Upper lobe of left lung (tissue), 6 donors: ENCODE results near the gene STOML1. TPM values are rescaled to one million over a fixed set of nuclear protein-coding genes. Genes with fewer than 3 reads are reported as not detected.
A peak's percentile ranks its signal among the peaks of the same experiment; 100 is the strongest.

ENCODE experiments used
- ATAC-seq, 2 donors: fragments of 200-7000 bp; cut with Tn5 transposase; one replicate each; pipeline ENCODE4 v1.9.1; 2022; ENCODE audit warnings: mild to moderate bottlenecking in 2 of 2, moderate library complexity in 2 of 2; ENCODE audit not compliant: low FRiP score in 2 of 2
- DNase-seq, 2 donors: peaks; one replicate each; pipeline ENCODE4 v3.0.0-alpha.2; 2019 to 2020
- H3K27ac ChIP-seq, 4 donors: fragments of 200-600 bp; sonication (generic); one replicate each; pipeline ENCODE4 v1.5.1; 2016 to 2019
- H3K27me3 ChIP-seq, 4 donors: fragments of 200-600 bp; sonication (generic); one replicate each; pipeline ENCODE4 v1.5.1; 2017 to 2019
- H3K36me3 ChIP-seq, 4 donors: fragments of 200-600 bp; sonication (generic); one replicate each; pipeline ENCODE4 v1.5.1; 2016 to 2019
- H3K4me1 ChIP-seq, 4 donors: fragments of 200-600 bp; sonication (generic); one replicate each; pipeline ENCODE4 v1.5.1; 2018 to 2019
- H3K4me3 ChIP-seq, 4 donors: fragments of 200-600 bp; sonication (generic); one replicate each; pipeline ENCODE4 v1.5.1; 2017 to 2019; ENCODE audit warnings: mild to moderate bottlenecking in 2 of 4, moderate library complexity in 1 of 4
- H3K9me3 ChIP-seq, 4 donors: fragments of 200-600 bp; sonication (generic); one replicate each; pipeline ENCODE4 v1.5.1; 2018 to 2019
- EP300 ChIP-seq, 4 donors: sonication (generic); formaldehyde crosslinking; IDR thresholded peaks; one replicate each; pipeline ENCODE4 v1.5.1; 2017; ENCODE audit warnings: antibody characterized with exemption in 4 of 4, control low read depth in 2 of 4
- POLR2A ChIP-seq, 4 donors: fragments of 450-650 bp; IDR thresholded peaks; one replicate each; pipeline ENCODE4 v1.5.1; 2016 to 2017; ENCODE audit warnings: antibody characterized with exemption in 4 of 4, mild to moderate bottlenecking in 2 of 4
- POLR2AphosphoS5 ChIP-seq, 2 donors: sonication (generic); formaldehyde crosslinking; IDR thresholded peaks; one replicate each; pipeline ENCODE4 v1.5.1; 2017; ENCODE audit warnings: antibody characterized with exemption in 2 of 2
- WGBS, 2 donors: methylation state at CpG; one replicate each; pipeline ENCODE4 v1.1.5; 2017 to 2018; 5-methylcytosine and 5-hydroxymethylcytosine counted together
- total RNA-seq, 6 donors: library from RNA; depleted of rRNA in 4 of 6; stranded (reverse); fragments of >200 nt in 4 of 6; gene quantifications; one replicate each; pipeline versions ENCODE4 v1.1.0 to v1.2.1, GENCODE V29; 2016 to 2021
- TF ChIP-seq, protein P1 (sequence below), 6 experiments: fragments of 450-650 bp in 4 of 6; fragments of 200-600 bp in 2 of 6; sonication (generic) in 2 of 6; IDR thresholded peaks; one replicate each; pipeline ENCODE4 v1.5.1; 2016 to 2019; ENCODE audit warnings: antibody characterized with exemption in 6 of 6
- donor health status: DM: no; HTN: no; CAD: no; lungs with moderate emphysema.
- donor health status: DM: no; HTN: yes; CAD: no; lungs with severe emphysema.

The STOML1 gene
- total RNA-seq, 6 donors from 2014 or later = 12.2 to 23.3 (median 18.3) TPM

- Histone ChIP-seq H3K4me3 (no peak overlapping the region), H3K4me1 (peaks cover 11 to 14% (median 13%) of the 10 kb centered on the region in 4 donors), H3K27me3 (no peaks in the 10 kb centered on the region), H3K9me3 (no peaks in the 10 kb centered on the region), H3K27ac (peak overlapping the region; percentile 77 to 88 (median 87)), H3K36me3 (no peaks in the 10 kb centered on the region)
- DNase-seq (peak; percentile 94), ATAC-seq (peak; percentile 92 to 96)
- TF ChIP-seq EP300 (IDR thresholded peaks at IDR 0.05) = no peak
- TF ChIP-seq, protein P1, sequence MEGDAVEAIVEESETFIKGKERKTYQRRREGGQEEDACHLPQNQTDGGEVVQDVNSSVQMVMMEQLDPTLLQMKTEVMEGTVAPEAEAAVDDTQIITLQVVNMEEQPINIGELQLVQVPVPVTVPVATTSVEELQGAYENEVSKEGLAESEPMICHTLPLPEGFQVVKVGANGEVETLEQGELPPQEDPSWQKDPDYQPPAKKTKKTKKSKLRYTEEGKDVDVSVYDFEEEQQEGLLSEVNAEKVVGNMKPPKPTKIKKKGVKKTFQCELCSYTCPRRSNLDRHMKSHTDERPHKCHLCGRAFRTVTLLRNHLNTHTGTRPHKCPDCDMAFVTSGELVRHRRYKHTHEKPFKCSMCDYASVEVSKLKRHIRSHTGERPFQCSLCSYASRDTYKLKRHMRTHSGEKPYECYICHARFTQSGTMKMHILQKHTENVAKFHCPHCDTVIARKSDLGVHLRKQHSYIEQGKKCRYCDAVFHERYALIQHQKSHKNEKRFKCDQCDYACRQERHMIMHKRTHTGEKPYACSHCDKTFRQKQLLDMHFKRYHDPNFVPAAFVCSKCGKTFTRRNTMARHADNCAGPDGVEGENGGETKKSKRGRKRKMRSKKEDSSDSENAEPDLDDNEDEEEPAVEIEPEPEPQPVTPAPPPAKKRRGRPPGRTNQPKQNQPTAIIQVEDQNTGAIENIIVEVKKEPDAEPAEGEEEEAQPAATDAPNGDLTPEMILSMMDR (IDR thresholded peaks at IDR 0.05) = peak; percentile 65 to 91 (median 84)
- TF ChIP-seq POLR2A (IDR thresholded peaks at IDR 0.05) = no peak
- peak; percentile 51 to 70 for TF ChIP-seq POLR2AphosphoS5 (IDR thresholded peaks at IDR 0.05)
- 3 to 6% methylated on average over 15 of the region's 15 CpGs for WGBS, 2 donors
Observed at GRCh38 chr15:73950831-73951561, 41.1 kb downstream of the STOML1 start.

- Histone ChIP-seq H3K27me3 (no peaks in the 10 kb centered on the region), H3K27ac (peak overlapping the region in 3 of 4 donors; percentile 48 to 88 (median 87)), H3K9me3 (no peaks in the 10 kb centered on the region), H3K4me3 (no peak overlapping the region), H3K36me3 (no peaks in the 10 kb centered on the region), H3K4me1 (peaks cover 11 to 14% (median 13%) of the 10 kb centered on the region in 4 donors)
- no peak for DNase-seq
- TF ChIP-seq, protein P1 (IDR thresholded peaks at IDR 0.05) = no peak
- TF ChIP-seq POLR2A (IDR thresholded peaks at IDR 0.05) (no peak), EP300 (IDR thresholded peaks at IDR 0.05) (no peak), POLR2AphosphoS5 (IDR thresholded peaks at IDR 0.05) (no peak)
- ATAC-seq = no peak
Observed at GRCh38 chr15:73950479-73950830, 41.6 kb downstream of the STOML1 start.

DNA sequence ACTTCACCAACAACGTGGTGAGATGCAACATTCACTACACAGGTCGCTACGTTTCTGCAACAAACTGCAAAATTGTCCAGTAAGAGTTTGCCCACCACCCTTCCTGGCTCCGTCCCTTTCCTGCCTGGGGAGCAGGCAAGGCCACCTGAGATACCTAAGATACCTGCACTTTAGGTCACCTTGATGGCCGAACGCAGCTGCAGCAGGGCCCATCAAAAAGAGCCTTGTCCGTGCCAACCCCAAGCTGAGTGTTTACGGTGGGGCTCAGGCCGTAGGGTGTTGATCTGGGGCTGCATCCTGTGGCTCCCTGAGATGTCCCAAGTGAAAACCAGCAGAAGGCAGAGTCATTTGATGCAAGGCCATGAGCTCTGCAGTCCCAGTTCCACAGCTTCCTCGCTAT lies 42.6 kb downstream of the STOML1 start:
- DNase-seq (no peak), ATAC-seq (no peak)
- no peak for TF ChIP-seq POLR2AphosphoS5 (IDR thresholded peaks at IDR 0.05)
- TF ChIP-seq, protein P1 (IDR thresholded peaks at IDR 0.05) = no peak
- no peak for TF ChIP-seq POLR2A (IDR thresholded peaks at IDR 0.05)
- no peak for TF ChIP-seq EP300 (IDR thresholded peaks at IDR 0.05)
- WGBS, 2 donors = 87 to 92% methylated on average over 9 to 10 of the region's 10 CpGs
- H3K4me1 ChIP-seq = peaks cover 11 to 14% (median 13%) of the 10 kb centered on the region in 4 donors
- H3K27me3 ChIP-seq = no peaks in the 10 kb centered on the region
- H3K27ac ChIP-seq = no peak overlapping the region
- H3K9me3 ChIP-seq = no peaks in the 10 kb centered on the region
- no peak overlapping the region for H3K4me3 ChIP-seq
- no peaks in the 10 kb centered on the region for H3K36me3 ChIP-seq

GRCh38 chr15:73948982-73949381 lies 43.1 kb downstream of the STOML1 start:
- no peak for DNase-seq
- Histone ChIP-seq H3K4me1 (peaks cover 11 to 14% (median 13%) of the 10 kb centered on the region in 4 donors), H3K36me3 (no peaks in the 10 kb centered on the region), H3K9me3 (no peaks in the 10 kb centered on the region), H3K27ac (no peak overlapping the region), H3K4me3 (no peak overlapping the region), H3K27me3 (no peaks in the 10 kb centered on the region)
- WGBS, 2 donors = 75 to 87% methylated on average over 4 of the region's 4 CpGs
- ATAC-seq = no peak
- TF ChIP-seq EP300 (IDR thresholded peaks at IDR 0.05) (no peak), POLR2AphosphoS5 (IDR thresholded peaks at IDR 0.05) (no peak), POLR2A (IDR thresholded peaks at IDR 0.05) (no peak)
- TF ChIP-seq, protein P1 (IDR thresholded peaks at IDR 0.05) = no peak

DNA sequence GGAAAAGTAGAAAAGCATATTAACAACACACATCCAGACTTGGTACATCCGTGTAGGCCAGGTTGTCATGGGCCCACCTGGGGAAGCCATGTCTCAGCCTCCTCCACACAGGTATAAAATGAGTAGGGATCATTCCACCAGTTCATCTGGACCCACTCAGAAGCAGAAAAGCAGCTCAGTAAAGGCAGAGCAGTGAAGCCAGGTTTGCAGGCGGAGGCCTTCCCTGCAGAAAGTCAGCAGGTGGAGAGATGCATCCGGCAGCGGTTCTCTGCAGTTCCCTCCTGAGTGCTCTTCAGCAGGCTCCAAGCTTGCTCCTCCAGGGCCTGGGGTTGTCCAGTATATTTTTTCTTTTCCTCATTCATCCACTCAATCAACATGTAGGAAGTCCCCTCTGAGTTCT lies 43.7 kb downstream of the STOML1 start:
- ATAC-seq (no peak), DNase-seq (no peak)
- H3K36me3 ChIP-seq = no peaks in the 10 kb centered on the region

More for the DNA sequence above, 43.7 kb downstream of the STOML1 start:
- H3K27ac ChIP-seq = no peak overlapping the region
- no peaks in the 10 kb centered on the region for H3K9me3 ChIP-seq
- WGBS, 2 donors = 95 to 100% methylated on average over 4 of the region's 4 CpGs
- TF ChIP-seq POLR2AphosphoS5 (IDR thresholded peaks at IDR 0.05) (no peak), POLR2A (IDR thresholded peaks at IDR 0.05) (no peak), EP300 (IDR thresholded peaks at IDR 0.05) (no peak)
- TF ChIP-seq, protein P1 (IDR thresholded peaks at IDR 0.05) = no peak
- no peak overlapping the region for H3K4me3 ChIP-seq
- H3K4me1 ChIP-seq = peaks cover 11 to 14% (median 13%) of the 10 kb centered on the region in 4 donors
- H3K27me3 ChIP-seq = no peaks in the 10 kb centered on the region
